Fibroblast of skin of abdomen (primary cell): ENCODE measurements around the gene ALOX5.
"Not testable (repeated sequence)": the region's sequence is repeated elsewhere in the genome, so short reads cannot be mapped to it uniquely, and the experiment has no call there.

Source experiments
- DNase-seq: peaks from one replicate; pipeline ENCODE4 v3.0.0-alpha.2; 2013

ALOX5 gene

GRCh38 chr10:45470098-45471012 lies 96.3 kb downstream of the ALOX5 start:
- DNase-seq = no peak

DNA sequence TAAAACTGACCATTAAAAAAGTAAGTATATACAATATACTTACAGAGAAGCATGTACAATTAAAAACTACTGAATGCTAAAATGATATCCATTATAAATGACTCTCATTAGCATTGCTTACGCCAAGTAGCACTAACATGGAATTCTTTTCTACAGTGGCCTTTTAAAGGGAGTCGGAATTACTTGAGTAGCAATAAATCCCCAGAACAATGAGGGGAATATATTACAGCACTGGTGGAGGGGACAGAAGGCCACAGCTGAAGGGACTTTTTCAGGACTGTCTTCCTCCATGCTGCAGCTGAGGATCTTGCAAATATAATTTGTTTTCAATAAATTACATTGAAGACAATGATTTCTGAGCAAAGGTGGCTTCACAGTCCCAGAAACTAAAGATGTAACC lies 97.0 kb downstream of the ALOX5 start:
- DNase-seq = no peak

GRCh38 chr10:45471531-45472310 lies 97.7 kb downstream of the ALOX5 start:
- DNase-seq = no peak

DNA sequence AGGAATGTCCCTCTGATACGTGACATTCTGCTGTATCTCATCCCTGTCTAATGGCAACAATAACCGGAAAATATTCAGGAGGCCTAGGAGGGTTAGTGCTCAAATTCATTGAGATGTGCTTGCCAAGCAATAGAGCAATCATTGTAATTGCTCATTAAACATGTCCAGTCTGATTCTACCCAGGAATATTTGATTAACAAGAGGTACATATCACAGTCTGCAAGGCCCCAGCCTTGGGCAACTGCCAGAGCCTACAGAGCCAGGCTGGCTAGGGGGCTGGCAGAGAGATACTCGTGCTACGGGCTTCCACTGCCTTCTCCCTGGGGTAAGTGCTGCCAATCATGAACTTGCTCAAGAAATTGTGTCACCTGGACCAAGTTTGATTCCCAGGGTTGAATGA lies 99.1 kb downstream of the ALOX5 start:
- no peak for DNase-seq

GRCh38 chr10:45476559-45476958 lies 102.5 kb downstream of the ALOX5 start:
- no peak for DNase-seq

GRCh38 chr10:45480294-45480693 lies 106.3 kb downstream of the ALOX5 start:
- no peak for DNase-seq

GRCh38 chr10:45481100-45481499 lies 107.1 kb downstream of the ALOX5 start:
- not testable (repeated sequence) for DNase-seq

DNA sequence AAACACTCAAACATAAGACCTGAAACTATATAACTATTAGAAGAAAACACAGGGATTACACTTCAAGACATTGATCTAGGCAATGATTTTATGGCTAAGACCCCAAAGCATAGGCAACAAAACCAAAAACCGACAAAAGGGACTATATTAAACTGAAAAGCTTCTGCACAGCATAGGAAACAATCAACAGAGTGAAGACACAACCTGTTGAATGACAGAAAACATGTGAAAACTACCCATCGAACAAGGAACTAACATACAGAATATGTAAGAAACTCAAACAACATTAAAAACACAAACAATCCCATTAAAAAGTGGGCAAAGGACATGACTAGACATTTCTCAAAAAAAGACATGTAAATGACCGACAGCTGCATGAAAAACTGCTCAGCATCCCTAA lies 109.0 kb downstream of the ALOX5 start:
- DNase-seq = no peak

DNA sequence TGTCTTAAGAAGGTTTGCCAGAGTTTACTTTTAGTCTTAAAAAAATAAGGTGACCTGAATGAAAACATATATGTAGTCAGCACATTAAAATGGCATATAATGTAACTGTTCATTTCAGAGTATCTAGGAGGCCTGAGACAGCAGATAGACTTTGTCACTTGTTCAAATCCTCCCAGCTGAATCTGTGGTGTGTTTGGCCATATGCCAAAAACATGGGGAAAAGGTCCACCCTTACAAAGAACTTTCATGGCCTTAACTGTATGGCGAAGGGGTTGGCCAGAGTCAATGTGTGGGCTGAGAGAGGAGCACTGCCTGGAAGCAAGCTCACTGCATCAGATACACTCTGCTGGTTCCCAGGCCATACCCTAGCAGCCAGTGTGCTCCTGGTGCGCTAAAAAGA lies 113.7 kb downstream of the ALOX5 start:
- DNase-seq = no peak

DNA sequence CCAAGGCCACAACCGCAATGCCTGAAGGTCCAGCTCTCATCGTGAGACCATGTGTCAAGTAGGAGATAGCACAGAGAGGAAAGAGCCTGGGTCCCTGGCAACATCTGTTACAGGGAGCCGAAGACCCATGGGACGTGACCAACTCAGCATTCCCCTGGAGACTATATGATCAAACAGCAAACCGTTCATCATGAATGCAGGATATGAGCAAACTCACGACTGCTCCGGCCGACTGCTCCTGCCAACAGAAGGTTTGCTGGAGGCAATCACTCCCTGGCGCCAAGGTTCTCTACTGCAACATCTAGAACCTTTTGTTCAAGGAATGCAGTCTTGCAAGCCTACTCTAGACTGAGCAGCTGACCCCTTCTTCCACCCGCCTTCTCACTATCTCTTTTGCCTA lies 114.3 kb downstream of the ALOX5 start:
- no peak for DNase-seq

DNA sequence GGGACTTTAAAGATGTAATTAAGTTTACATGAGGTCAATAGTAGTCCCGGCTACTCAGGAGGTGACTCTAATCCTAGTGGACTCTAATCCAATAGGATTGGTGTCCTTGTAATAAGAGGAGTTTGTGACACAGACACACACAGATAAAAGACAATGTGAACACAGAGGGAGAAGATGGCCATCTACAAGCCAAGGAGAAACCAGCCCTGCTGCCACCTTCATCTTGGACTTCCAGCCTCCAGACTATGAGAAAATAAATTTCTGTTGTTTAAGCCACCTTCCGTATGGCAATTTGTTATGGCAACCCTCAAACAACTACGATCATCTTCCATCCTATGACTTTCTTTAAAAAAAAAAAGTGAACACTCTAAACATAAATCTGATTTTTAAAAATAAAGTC lies 116.3 kb downstream of the ALOX5 start:
- DNase-seq = no peak

DNA sequence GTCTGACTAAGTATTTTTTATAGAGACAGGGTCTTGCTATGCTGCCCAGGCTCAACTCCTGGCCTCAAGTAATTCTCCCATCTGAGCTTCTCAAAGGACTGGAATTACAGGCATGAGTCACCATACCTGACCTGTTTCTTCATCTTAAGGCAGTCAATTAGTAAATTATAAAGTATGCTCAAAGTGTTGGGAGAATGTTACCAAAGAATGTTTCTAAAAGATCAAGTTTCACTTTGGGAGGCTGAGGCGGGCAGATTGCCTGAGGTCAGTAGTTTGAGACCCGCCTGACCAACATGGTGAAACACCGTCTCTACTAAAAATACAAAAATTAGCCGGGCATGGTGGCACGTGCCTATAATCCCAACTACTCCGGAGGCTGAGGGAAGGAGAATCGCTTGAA lies 117.0 kb downstream of the ALOX5 start:
- DNase-seq = no peak
